Measurements from ENCODE around the gene ERF.

DNA sequence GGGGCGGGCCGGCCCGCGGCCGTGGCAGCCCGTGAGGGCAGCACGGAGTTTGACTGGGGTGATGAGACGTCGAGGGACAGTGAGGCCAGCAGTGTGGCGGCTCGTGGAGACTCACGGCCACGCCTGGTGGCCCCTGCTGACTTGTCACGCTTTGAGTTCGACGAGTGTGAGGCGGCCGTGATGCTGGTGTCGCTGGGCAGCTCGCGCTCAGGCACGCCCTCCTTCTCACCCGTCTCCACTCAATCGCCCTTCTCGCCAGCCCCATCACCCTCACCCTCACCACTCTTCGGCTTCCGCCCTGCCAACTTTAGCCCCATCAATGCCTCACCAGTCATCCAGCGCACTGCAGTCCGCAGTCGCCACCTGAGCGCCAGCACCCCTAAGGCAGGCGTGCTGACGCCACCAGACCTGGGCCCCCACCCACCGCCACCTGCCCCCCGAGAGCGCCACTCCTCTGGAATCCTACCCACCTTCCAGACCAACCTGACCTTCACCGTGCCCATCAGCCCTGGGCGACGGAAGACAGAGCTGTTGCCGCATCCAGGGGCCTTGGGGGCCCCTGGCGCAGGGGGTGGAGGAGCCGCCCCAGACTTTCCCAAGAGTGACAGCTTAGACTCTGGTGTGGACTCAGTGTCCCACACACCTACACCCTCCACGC, 18.6 kb upstream of the ERF start:
- TF ChIP-seq POLR2AphosphoS5 (IDR thresholded peaks at IDR 0.05; ENCODE audit: low read depth, low read length) (no peak), SIN3A (IDR thresholded peaks at IDR 0.05; ENCODE audit: borderline replicate concordance, insufficient read depth, low read length) (no peak), TAF1 (IDR thresholded peaks at IDR 0.05; ENCODE audit: borderline replicate concordance, insufficient read depth, low read length) (no peak)

All from PFSK-1 (cell line).